Measurements from ENCODE around the gene FCMR. TPM values are rescaled to one million over a fixed set of nuclear protein-coding genes. Genes with fewer than 3 reads are reported as not detected.
"Not testable (repeated sequence)": the region's sequence is repeated elsewhere in the genome, so short reads cannot be mapped to it uniquely, and the experiment has no call there.

FCMR gene
- polyA plus RNA-seq, 2 donors, result 0.90 to 2.5 TPM

DNA sequence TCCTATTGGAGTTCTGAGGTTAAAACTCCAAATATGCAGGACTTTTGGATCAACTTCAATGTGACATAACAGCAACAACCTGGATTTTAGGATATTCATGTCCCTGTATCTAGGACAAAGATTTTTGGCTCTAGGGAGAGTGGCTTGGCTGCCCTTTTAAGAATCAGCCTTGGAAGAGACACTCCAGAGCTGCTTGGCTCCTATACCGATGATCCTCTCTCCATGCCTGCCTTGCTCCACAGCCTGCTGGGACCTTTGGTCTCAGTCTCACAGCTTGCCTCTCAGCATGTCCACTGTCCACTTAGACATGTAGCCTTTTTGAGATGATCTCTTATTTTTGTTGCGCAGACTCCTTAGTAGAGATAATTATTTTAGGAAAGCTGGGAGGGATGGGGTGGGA lies 4.5 kb upstream of the FCMR start:
- Histone ChIP-seq H3K4me3 (ENCODE audit: low read depth in 1 of 2, low read length in 2 of 2) (no peak overlapping the region), H3K4me1 (ENCODE audit: control insufficient read depth in 2 of 2, insufficient read depth in 2 of 2, low read length in 1 of 2) (peaks cover 0 to 10% of the 10 kb centered on the region in 2 donors), H3K27ac (ENCODE audit: low read depth in 2 of 2, low read length in 1 of 2) (peak overlapping the region in 1 of 2 donors; percentile 33), H3K9me3 (ENCODE audit: control insufficient read depth in 2 of 2, insufficient read depth in 1 of 2, low read depth in 1 of 2, low read length in 1 of 2) (no peaks in the 10 kb centered on the region), H3K36me3 (ENCODE audit: control insufficient read depth in 2 of 2, insufficient read depth in 2 of 2, low read length in 1 of 2) (no peaks in the 10 kb centered on the region), H3K27me3 (ENCODE audit: control insufficient read depth in 1 of 2, insufficient read depth in 2 of 2, low read length in 2 of 2) (no peaks in the 10 kb centered on the region)
- WGBS, 2 donors, result 79 to 85% methylated on average over 2 of the region's 2 CpGs

DNA sequence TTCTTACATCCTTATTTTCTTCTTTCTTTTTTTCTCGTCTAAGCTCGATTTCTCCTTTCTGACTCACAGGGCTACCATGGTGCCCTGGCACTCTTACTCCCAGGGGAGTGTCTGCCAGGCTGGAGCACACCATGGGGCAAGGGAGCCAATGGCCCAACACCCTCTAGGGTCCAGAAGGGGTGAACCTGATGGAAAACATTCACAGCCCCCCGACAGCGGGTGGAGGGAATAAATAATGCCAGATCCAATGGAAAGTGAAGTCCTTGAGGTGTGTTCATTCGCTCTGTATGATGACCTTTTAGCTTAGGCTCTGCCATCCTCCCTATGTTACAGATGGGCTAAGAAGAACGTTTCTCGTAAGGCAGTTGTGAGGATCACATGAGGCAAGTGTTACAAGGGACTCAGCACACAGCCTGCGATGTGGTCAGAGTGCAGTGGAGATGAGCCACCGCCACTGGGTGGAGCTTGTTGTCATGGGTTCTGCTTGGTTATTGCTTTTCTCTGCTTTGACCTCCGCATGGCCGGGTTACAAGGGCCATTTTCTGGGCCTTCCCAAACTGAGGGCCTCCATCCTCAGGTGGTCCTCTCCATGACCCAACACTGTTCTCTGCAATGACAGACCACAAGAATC lies 3.5 kb upstream of the FCMR start:
- Histone ChIP-seq H3K4me1 (ENCODE audit: control insufficient read depth in 2 of 2, insufficient read depth in 2 of 2, low read length in 1 of 2) (peaks cover 0 to 10% of the 10 kb centered on the region in 2 donors), H3K9me3 (ENCODE audit: control insufficient read depth in 2 of 2, insufficient read depth in 1 of 2, low read depth in 1 of 2, low read length in 1 of 2) (no peaks in the 10 kb centered on the region), H3K27me3 (ENCODE audit: control insufficient read depth in 1 of 2, insufficient read depth in 2 of 2, low read length in 2 of 2) (no peaks in the 10 kb centered on the region), H3K27ac (ENCODE audit: low read depth in 2 of 2, low read length in 1 of 2) (peak overlapping the region in 1 of 2 donors; percentile 1), H3K4me3 (ENCODE audit: low read depth in 1 of 2, low read length in 2 of 2) (no peak overlapping the region), H3K36me3 (ENCODE audit: control insufficient read depth in 2 of 2, insufficient read depth in 2 of 2, low read length in 1 of 2) (no peaks in the 10 kb centered on the region)
- 72 to 77% methylated on average over 11 of the region's 11 CpGs for WGBS, 2 donors

- Histone ChIP-seq H3K4me3 (ENCODE audit: low read depth in 1 of 2, low read length in 2 of 2) (no peak overlapping the region), H3K36me3 (ENCODE audit: control insufficient read depth in 2 of 2, insufficient read depth in 2 of 2, low read length in 1 of 2) (no peaks in the 10 kb centered on the region), H3K27ac (ENCODE audit: low read depth in 2 of 2, low read length in 1 of 2) (peak overlapping the region in 1 of 2 donors; percentile 1), H3K4me1 (ENCODE audit: control insufficient read depth in 2 of 2, insufficient read depth in 2 of 2, low read length in 1 of 2) (peaks cover 0 to 10% of the 10 kb centered on the region in 2 donors), H3K9me3 (ENCODE audit: control insufficient read depth in 2 of 2, insufficient read depth in 1 of 2, low read depth in 1 of 2, low read length in 1 of 2) (no peaks in the 10 kb centered on the region), H3K27me3 (ENCODE audit: control insufficient read depth in 1 of 2, insufficient read depth in 2 of 2, low read length in 2 of 2) (no peaks in the 10 kb centered on the region)
- WGBS, 2 donors, result 74 to 83% methylated on average over 8 of the region's 8 CpGs
Observed at GRCh38 chr1:206924592-206925105, 2.9 kb upstream of the FCMR start.

- H3K27ac ChIP-seq (ENCODE audit: low read depth in 2 of 2, low read length in 1 of 2); H3K36me3 ChIP-seq (ENCODE audit: control insufficient read depth in 2 of 2, insufficient read depth in 2 of 2, low read length in 1 of 2); H3K4me3 ChIP-seq (ENCODE audit: low read depth in 1 of 2, low read length in 2 of 2); H3K9me3 ChIP-seq (ENCODE audit: control insufficient read depth in 2 of 2, insufficient read depth in 1 of 2, low read depth in 1 of 2, low read length in 1 of 2); H3K27me3 ChIP-seq (ENCODE audit: control insufficient read depth in 1 of 2, insufficient read depth in 2 of 2, low read length in 2 of 2): not testable (repeated sequence)
- WGBS, 2 donors, result 96 to 98% methylated on average over 4 of the region's 4 CpGs
- peaks cover 0 to 10% of the 10 kb centered on the region in 2 donors for H3K4me1 ChIP-seq (ENCODE audit: control insufficient read depth in 2 of 2, insufficient read depth in 2 of 2, low read length in 1 of 2)
Observed at GRCh38 chr1:206923961-206924557, 2.3 kb upstream of the FCMR start.

DNA sequence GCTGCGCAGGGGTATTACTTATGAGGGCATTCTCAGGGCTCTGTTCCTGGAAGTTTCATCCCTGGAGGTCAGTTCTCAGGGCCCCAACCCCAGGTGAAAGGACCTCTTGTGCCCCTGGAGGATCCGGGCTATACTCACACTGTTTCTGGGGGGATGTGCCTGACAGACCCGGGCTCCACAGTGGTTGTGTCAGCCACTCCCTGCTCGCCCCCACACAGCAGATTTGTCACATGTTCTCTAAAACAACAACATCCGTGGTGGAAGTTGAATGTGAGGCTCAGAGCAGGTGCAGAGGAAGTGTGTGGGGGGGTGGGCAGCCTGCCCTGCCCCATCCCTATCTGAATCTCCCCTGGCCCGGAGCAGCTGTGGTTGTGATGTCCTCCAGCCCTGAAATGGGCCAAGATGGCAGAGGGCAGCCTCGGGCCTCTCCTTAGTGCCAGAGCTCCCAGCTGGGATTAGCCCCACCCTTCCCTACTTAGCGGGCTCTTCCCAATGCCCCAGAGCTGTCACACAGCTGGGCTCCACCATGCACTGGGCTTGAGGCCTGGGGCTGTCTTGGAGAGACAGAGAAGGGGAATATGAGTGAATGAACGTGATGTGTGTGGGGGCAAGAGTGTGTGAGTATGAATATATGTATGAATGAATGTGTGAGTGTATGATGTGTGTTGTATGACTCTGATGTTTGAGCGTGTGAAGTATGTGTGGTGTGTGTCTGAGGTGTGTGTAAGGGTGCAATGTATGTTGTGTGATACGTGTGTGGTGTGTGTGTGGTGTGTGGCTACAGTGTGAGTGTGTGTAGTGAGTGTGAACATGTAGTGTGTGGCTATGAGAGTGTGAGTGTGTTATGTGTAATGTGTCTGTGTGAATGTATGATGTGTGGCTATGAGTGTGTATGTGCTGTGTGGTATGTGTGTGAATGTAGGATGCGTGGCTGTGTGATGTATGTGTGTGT lies 1.5 kb upstream of the FCMR start:
- no peak overlapping the region for H3K4me3 ChIP-seq (ENCODE audit: low read depth in 1 of 2, low read length in 2 of 2)
- peak overlapping the region in 1 of 2 donors; percentile 57 for H3K27ac ChIP-seq (ENCODE audit: low read depth in 2 of 2, low read length in 1 of 2)
- no peaks in the 10 kb centered on the region for H3K9me3 ChIP-seq (ENCODE audit: control insufficient read depth in 2 of 2, insufficient read depth in 1 of 2, low read depth in 1 of 2, low read length in 1 of 2)
- H3K36me3 ChIP-seq (ENCODE audit: control insufficient read depth in 2 of 2, insufficient read depth in 2 of 2, low read length in 1 of 2), result no peaks in the 10 kb centered on the region
- WGBS, 2 donors, result 63 to 64% methylated on average over 12 of the region's 12 CpGs
- H3K4me1 ChIP-seq (ENCODE audit: control insufficient read depth in 2 of 2, insufficient read depth in 2 of 2, low read length in 1 of 2), result peaks cover 0 to 10% of the 10 kb centered on the region in 2 donors
- no peaks in the 10 kb centered on the region for H3K27me3 ChIP-seq (ENCODE audit: control insufficient read depth in 1 of 2, insufficient read depth in 2 of 2, low read length in 2 of 2)

- Histone ChIP-seq H3K4me1 (ENCODE audit: control insufficient read depth in 2 of 2, insufficient read depth in 2 of 2, low read length in 1 of 2) (peaks cover 0 to 10% of the 10 kb centered on the region in 2 donors), H3K27me3 (ENCODE audit: control insufficient read depth in 1 of 2, insufficient read depth in 2 of 2, low read length in 2 of 2) (no peaks in the 10 kb centered on the region), H3K27ac (ENCODE audit: low read depth in 2 of 2, low read length in 1 of 2) (peak overlapping the region; percentile 34 to 57), H3K4me3 (ENCODE audit: low read depth in 1 of 2, low read length in 2 of 2) (no peak overlapping the region), H3K9me3 (ENCODE audit: control insufficient read depth in 2 of 2, insufficient read depth in 1 of 2, low read depth in 1 of 2, low read length in 1 of 2) (no peaks in the 10 kb centered on the region), H3K36me3 (ENCODE audit: control insufficient read depth in 2 of 2, insufficient read depth in 2 of 2, low read length in 1 of 2) (no peaks in the 10 kb centered on the region)
- 52 to 58% methylated on average over 1 of the region's 1 CpG for WGBS, 2 donors
Observed at GRCh38 chr1:206922524-206922923, 783 bp upstream of the FCMR start.

DNA sequence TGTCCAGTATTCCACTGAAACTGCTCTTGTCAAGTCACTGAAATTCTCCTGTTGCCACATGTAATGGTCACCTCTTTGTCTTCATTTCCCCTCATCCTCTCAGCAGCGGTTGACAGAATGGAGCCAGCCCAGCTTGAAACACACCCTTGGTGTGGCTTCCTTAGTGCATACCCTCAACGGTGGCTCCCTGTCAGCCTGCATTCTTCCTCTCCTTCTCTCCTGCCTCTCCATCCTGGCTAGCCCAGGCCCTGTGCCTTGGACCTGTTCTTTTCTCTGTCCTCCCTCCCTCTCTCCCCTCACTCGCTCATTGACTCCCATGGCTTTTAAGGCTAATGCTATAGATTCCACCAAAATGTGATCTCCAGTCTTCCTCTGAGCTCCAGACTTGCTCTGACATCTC lies 3.7 kb downstream of the FCMR start:
- H3K36me3 ChIP-seq (ENCODE audit: control insufficient read depth in 2 of 2, insufficient read depth in 2 of 2, low read length in 1 of 2), result no peaks in the 10 kb centered on the region
- 77 to 78% methylated on average over 3 of the region's 3 CpGs for WGBS, 2 donors

GRCh38 chr1:206916000-206916709 lies 5.6 kb downstream of the FCMR start:
- Histone ChIP-seq H3K36me3 (ENCODE audit: control insufficient read depth in 2 of 2, insufficient read depth in 2 of 2, low read length in 1 of 2) (no peaks in the 10 kb centered on the region), H3K27me3 (ENCODE audit: control insufficient read depth in 1 of 2, insufficient read depth in 2 of 2, low read length in 2 of 2) (no peaks in the 10 kb centered on the region), H3K27ac (ENCODE audit: low read depth in 2 of 2, low read length in 1 of 2) (no peak overlapping the region), H3K9me3 (ENCODE audit: control insufficient read depth in 2 of 2, insufficient read depth in 1 of 2, low read depth in 1 of 2, low read length in 1 of 2) (no peaks in the 10 kb centered on the region), H3K4me1 (ENCODE audit: control insufficient read depth in 2 of 2, insufficient read depth in 2 of 2, low read length in 1 of 2) (no peaks in the 10 kb centered on the region), H3K4me3 (ENCODE audit: low read depth in 1 of 2, low read length in 2 of 2) (no peak overlapping the region)
- 75 to 78% methylated on average over 8 of the region's 8 CpGs for WGBS, 2 donors

More for the DNA sequence above, 3.7 kb downstream of the FCMR start:
- Histone ChIP-seq H3K9me3 (ENCODE audit: control insufficient read depth in 2 of 2, insufficient read depth in 1 of 2, low read depth in 1 of 2, low read length in 1 of 2) (no peaks in the 10 kb centered on the region), H3K4me3 (ENCODE audit: low read depth in 1 of 2, low read length in 2 of 2) (no peak overlapping the region), H3K27me3 (ENCODE audit: control insufficient read depth in 1 of 2, insufficient read depth in 2 of 2, low read length in 2 of 2) (no peaks in the 10 kb centered on the region), H3K4me1 (ENCODE audit: control insufficient read depth in 2 of 2, insufficient read depth in 2 of 2, low read length in 1 of 2) (no peaks in the 10 kb centered on the region), H3K27ac (ENCODE audit: low read depth in 2 of 2, low read length in 1 of 2) (no peak overlapping the region)

All from esophagus (tissue), 2 donors.